ENCODE measurements around the gene TUBG2. TPM values are rescaled to one million over a fixed set of nuclear protein-coding genes. Genes with fewer than 3 reads are reported as not detected.

The TUBG2 gene
- total RNA-seq, 3 donors from 2014 or later = 19.2 to 27.9 (median 26.1) TPM

GRCh38 chr17:42685831-42686230, 26.7 kb downstream of the TUBG2 start:
- TF ChIP-seq CTCF (IDR thresholded peaks at IDR 0.05) = no peak
- TF ChIP-seq POLR2AphosphoS5 (IDR thresholded peaks at IDR 0.05) = no peak
- TF ChIP-seq POLR2A (IDR thresholded peaks at IDR 0.05) = no peak
- no peak overlapping the region for H3K4me3 ChIP-seq
- peaks cover 0 to 5% of the 10 kb centered on the region in 2 donors for H3K4me1 ChIP-seq
- H3K27ac ChIP-seq = no peak overlapping the region
- H3K27me3 ChIP-seq = no peaks in the 10 kb centered on the region
- H3K9me3 ChIP-seq = no peaks in the 10 kb centered on the region
- no peaks in the 10 kb centered on the region for H3K36me3 ChIP-seq
- intact Hi-C loops (cut with DNase I; ENCODE audit: low total_unique reads) = no loop called here
- DNase-seq (ENCODE audit: low spot score in 2 of 2) = no peak

- DNase-seq (ENCODE audit: low spot score in 2 of 2) = no peak
- Histone ChIP-seq H3K9me3 (no peaks in the 10 kb centered on the region), H3K27me3 (no peaks in the 10 kb centered on the region), H3K4me1 (peaks cover 0 to 5% of the 10 kb centered on the region in 2 donors), H3K36me3 (no peaks in the 10 kb centered on the region), H3K27ac (no peak overlapping the region), H3K4me3 (no peak overlapping the region)
- intact Hi-C loops (cut with DNase I; ENCODE audit: low total_unique reads) = no loop called here
- TF ChIP-seq POLR2A (IDR thresholded peaks at IDR 0.05) (no peak), POLR2AphosphoS5 (IDR thresholded peaks at IDR 0.05) (no peak), CTCF (IDR thresholded peaks at IDR 0.05) (no peak)
These were observed 27.5 kb downstream of the TUBG2 start for GRCh38 chr17:42686520-42687128.

- H3K27me3 ChIP-seq = no peaks in the 10 kb centered on the region
- H3K27ac ChIP-seq = no peak overlapping the region
- no peaks in the 10 kb centered on the region for H3K36me3 ChIP-seq
- TF ChIP-seq POLR2AphosphoS5 (IDR thresholded peaks at IDR 0.05) (no peak), POLR2A (IDR thresholded peaks at IDR 0.05) (no peak), CTCF (IDR thresholded peaks at IDR 0.05) (no peak)
- H3K9me3 ChIP-seq = no peaks in the 10 kb centered on the region
- peaks cover 0 to 2% of the 10 kb centered on the region in 2 donors for H3K4me1 ChIP-seq
- DNase-seq (ENCODE audit: low spot score in 2 of 2) = no peak
- H3K4me3 ChIP-seq = no peak overlapping the region
- intact Hi-C loops (cut with DNase I; ENCODE audit: low total_unique reads) = no loop called here
These were observed 28.7 kb downstream of the TUBG2 start for GRCh38 chr17:42687707-42688320.

GRCh38 chr17:42690596-42690995, 31.5 kb downstream of the TUBG2 start:
- Histone ChIP-seq H3K27ac (no peak overlapping the region), H3K27me3 (no peaks in the 10 kb centered on the region), H3K4me3 (no peak overlapping the region), H3K9me3 (no peaks in the 10 kb centered on the region), H3K36me3 (no peaks in the 10 kb centered on the region), H3K4me1 (no peaks in the 10 kb centered on the region)
- intact Hi-C loops (cut with DNase I; ENCODE audit: low total_unique reads) = no loop called here
- no peak for TF ChIP-seq POLR2A (IDR thresholded peaks at IDR 0.05)
- no peak for TF ChIP-seq CTCF (IDR thresholded peaks at IDR 0.05)
- TF ChIP-seq POLR2AphosphoS5 (IDR thresholded peaks at IDR 0.05) = no peak
- DNase-seq (ENCODE audit: low spot score in 2 of 2) = no peak

GRCh38 chr17:42691021-42691545, 32.0 kb downstream of the TUBG2 start:
- H3K9me3 ChIP-seq = no peaks in the 10 kb centered on the region
- no peak for DNase-seq (ENCODE audit: low spot score in 2 of 2)
- no peaks in the 10 kb centered on the region for H3K4me1 ChIP-seq
- H3K27ac ChIP-seq = no peak overlapping the region
- TF ChIP-seq CTCF (IDR thresholded peaks at IDR 0.05) (no peak), POLR2AphosphoS5 (IDR thresholded peaks at IDR 0.05) (no peak), POLR2A (IDR thresholded peaks at IDR 0.05) (no peak)
- intact Hi-C loops (cut with DNase I; ENCODE audit: low total_unique reads) = no loop called here
- H3K4me3 ChIP-seq = no peak overlapping the region
- H3K27me3 ChIP-seq = no peaks in the 10 kb centered on the region
- no peaks in the 10 kb centered on the region for H3K36me3 ChIP-seq

Measured in breast epithelium (tissue), 4 donors.